HG03139 (cell line): ENCODE measurements around the gene TMC5.
"Not testable (repeated sequence)": the region's sequence is repeated elsewhere in the genome, so short reads cannot be mapped to it uniquely, and the experiment has no call there.

ENCODE experiments used
- ATAC-seq: cut with Tn5 transposase; IDR thresholded peaks from one replicate; pipeline ENCODE4 v1.9.1; 2021; ENCODE audit not compliant: unreplicated experiment

Gene TMC5

GRCh38 chr16:19528666-19529065 lies 111.0 kb downstream of the TMC5 start:
- ATAC-seq, result no peak

GRCh38 chr16:19532601-19533000 lies 114.9 kb downstream of the TMC5 start:
- no peak for ATAC-seq

- no peak for ATAC-seq
Measured at GRCh38 chr16:19540241-19540970, 122.7 kb downstream of the TMC5 start.

GRCh38 chr16:19542138-19542821 lies 124.6 kb downstream of the TMC5 start:
- no peak for ATAC-seq

- ATAC-seq, result not testable (repeated sequence)
Measured at GRCh38 chr16:19543278-19543996, 125.8 kb downstream of the TMC5 start.

GRCh38 chr16:19548144-19548543 lies 130.5 kb downstream of the TMC5 start:
- no peak for ATAC-seq
